ENCODE results near the gene CEND1.
A peak's percentile ranks its signal among the peaks of the same experiment; 100 is the strongest.

The CEND1 gene

GRCh38 chr11:794766-795633 lies 5.1 kb upstream of the CEND1 start:
- no peak for DNase-seq

DNA sequence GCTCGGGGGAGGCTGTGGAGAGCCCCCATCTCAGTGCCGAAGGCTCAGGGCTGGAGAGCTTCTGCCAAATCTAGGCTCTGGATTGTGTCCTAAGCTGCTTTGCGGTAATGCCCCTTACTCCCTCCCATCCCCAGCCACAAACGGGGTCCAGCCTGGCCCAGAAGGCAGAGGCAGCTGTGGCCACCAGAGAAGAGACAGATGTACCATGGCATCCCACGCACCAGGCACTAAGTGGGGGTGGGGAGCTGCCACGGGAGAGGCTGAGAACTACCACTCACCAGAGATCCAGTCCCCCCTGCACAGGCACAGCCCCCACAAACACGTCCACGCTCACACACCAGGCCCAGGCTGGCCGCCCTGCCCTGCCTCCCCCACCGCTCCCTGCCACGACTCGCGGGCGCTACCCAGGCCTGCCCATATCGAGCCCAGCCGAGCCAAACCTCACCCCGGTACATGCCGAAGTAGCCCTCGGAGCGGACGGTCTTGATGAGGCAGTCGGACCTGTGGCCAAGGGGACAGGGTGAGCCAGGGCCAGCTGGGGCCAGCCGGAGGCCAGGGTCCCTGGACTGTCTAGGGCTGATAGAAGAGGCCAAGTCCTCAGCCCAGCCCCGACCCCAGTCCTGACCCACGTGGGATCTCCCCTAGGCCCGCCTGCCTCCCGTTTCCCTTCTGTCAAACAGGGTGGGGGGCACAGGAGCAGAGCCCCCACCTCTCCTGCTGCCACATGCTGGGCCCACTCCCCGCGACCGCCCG lies 4.3 kb upstream of the CEND1 start:
- no peak for DNase-seq

DNA sequence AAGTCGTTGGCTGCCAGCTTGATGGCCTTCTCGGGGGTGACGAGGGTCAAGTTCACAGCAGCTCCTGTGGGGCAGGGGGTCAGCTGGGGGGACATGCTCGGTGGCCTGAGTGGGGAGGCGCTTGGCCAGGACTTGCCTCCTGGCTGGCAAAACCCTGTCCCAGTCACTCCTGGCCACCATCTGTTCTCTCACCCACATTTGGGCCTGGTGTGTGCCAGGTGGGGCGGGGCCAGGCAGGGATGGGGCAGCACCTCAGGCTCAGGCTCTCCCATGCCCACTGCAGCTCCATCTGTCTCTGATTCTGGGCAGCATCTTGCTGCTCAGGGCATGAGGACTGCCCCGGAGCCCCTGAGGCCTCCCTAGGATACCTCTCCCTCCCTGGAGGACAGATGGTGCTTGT lies 3.7 kb upstream of the CEND1 start:
- DNase-seq = no peak

- DNase-seq = no peak
Observed at GRCh38 chr11:792873-793272, 3.0 kb upstream of the CEND1 start.

- no peak for DNase-seq
Observed at GRCh38 chr11:792535-792821, 2.6 kb upstream of the CEND1 start.

GRCh38 chr11:791658-792534 lies 2.0 kb upstream of the CEND1 start:
- no peak for DNase-seq

- no peak for DNase-seq
Observed at GRCh38 chr11:790721-791564, 1.1 kb upstream of the CEND1 start.

DNA sequence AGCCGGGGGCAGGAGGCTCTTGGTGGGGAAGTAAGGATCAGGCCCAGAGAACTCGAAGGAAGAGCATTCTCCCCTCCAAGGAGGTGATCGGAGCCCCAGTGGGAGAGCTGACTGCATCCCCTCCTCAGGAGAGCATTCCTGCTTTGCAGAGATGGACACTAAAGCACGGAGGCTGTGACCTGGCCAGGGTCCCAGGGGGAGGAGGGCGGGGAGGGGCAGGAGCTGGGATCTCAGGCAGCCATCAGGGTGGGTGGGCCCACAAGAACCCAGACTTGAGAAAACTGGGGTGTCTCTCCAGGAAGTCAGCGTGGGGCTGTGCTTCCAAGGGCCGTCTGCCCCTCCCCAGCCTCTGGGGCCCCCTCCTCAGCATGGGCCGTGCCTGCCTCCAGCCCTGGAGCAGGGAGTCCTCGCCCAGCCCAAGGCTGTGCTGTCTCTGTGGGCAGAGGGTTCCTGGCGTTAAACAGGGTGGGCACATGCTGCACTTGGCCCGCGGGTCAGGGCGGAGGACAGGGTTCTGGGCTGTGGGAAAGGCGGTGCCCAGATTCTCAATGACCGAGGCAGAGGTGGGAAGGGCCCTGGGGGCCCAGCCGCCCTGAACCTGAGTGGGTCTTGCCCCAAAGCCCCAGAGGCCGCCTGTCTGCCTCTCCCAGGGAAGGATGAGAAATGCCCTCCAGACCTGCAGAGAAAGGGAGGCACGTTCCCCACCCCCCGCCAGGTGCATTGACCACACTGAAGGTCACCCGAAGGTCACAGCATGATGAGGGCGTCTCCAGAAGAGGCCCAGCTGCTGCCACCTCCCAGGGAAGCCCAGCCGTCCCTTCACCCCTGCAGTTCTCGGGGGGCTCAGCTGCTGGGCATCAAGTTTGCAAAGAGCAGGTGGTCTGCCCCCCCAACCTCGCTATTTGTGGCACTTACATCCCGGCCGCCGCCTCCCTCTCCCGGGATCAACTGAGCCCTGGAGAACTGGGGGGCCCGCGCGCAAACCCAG lies 643 bp downstream of the CEND1 start:
- DNase-seq = no peak

DNA sequence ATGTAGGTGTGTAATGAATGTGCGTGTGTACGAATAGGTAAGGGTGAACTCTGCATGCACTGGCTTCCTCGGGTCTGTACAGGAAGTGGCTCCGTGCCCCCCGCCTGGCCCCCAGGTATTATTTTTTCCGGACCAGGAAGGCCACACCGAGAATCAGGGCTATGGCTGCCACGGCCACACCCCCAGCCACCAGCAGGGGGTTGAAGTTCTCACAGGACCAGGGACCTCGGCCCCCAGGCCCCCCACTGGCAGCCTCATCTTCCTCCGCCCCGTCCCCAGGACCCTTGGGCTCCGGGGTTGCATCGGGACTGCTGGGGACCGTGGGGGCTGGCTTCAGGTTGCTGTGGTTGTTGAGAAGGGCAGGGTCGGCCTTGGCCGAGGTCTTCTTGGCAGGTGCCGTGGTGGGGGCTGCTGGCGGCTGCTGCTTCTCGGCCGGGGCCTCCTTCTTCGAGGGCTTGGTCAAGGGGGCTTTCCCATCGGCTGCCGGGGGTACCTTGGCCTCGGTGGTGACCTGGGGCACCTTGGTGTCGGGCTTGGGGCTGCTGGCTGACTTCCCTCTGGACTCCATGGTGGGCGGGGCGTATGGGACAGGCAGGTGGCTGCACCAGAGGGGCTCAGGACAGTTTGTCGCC lies 1.8 kb downstream of the CEND1 start:
- no peak for DNase-seq

GRCh38 chr11:787084-787675 lies 2.7 kb downstream of the CEND1 start:
- DNase-seq = no peak

- no peak for DNase-seq
Observed at GRCh38 chr11:786235-787083, 3.4 kb downstream of the CEND1 start.

GRCh38 chr11:783581-784015 lies 6.3 kb downstream of the CEND1 start:
- peak; percentile 80 for DNase-seq

- no peak for DNase-seq
Observed at GRCh38 chr11:782264-783174, 7.4 kb downstream of the CEND1 start.

- no peak for DNase-seq
Observed at GRCh38 chr11:779955-780532, 9.8 kb downstream of the CEND1 start.

DNA sequence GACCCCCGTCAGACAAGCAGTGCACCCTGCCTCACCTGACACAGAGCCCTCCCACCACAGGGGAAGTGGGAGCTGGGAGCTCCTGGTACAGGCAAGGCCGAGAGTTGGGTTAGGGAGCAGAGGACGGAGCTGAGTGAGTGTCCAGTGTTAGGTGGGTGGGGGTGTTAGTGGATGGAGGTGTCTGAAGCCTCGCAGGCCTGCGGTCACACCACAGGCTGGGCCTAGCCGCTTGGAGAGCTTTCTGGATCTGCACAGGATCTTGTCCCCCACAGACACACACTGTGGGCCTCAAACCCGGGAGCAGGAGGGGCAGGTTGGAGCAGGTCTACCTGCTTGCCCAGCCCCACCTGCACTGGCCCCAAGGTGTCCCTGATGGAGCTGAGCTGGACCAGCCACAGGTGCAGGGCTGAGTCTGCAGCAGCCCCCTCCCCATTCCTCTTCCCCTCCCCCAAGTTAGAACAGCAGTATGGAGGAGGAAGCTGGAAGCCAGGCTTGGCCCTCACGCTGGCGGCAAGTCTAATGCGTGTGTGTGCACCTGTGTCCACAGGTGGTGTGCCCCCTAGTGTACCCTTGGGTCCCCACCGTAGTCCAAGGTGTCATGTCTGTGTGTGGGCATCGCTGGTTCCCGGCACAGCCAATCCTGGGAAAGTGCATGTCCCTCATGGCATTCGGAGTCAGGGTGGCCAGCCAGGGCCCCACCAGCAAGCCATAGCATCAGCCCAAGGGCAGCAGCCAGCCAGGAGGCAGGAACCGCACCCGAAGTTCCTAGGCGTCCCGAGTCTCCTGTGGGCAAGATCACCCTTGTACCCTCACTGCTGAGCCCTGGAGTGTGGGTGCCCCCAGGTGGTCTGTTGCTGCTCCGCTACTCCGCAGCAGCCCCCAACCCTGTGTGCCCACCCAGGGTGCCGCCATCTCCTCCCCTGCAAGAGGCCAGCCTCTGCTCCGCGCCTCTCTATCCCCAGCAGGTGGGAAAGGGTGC lies 10.6 kb downstream of the CEND1 start:
- no peak for DNase-seq
